Gastroesophageal sphincter (tissue), 4 donors: ENCODE data around the gene NFATC2IP. TPM values are rescaled to one million over a fixed set of nuclear protein-coding genes. Genes with fewer than 3 reads are reported as not detected.

Source experiments
- ATAC-seq: fragments of 150-250 bp; one replicate; pipeline ENCODE4 v1.9.1; 2016; ENCODE audit warnings: mild to moderate bottlenecking, moderate library complexity
- H3K27ac ChIP-seq, 4 donors: fragments of 200-600 bp; sonication (generic) in 3 of 4; 1 replicate in 3 of 4; 2 replicates in 1 of 4; pipeline ENCODE4 v1.5.1; 2016 to 2019
- H3K27me3 ChIP-seq: fragments of 200-600 bp; sonication (generic); one replicate; pipeline ENCODE4 v1.5.1; 2019
- H3K36me3 ChIP-seq, 2 donors: fragments of 200-600 bp; sonication (generic); one replicate each; pipeline ENCODE4 v1.5.1; 2019; ENCODE audit warnings: control low read depth in 1 of 2
- H3K4me1 ChIP-seq, 3 donors: fragments of 200-600 bp; sonication (generic); 1 replicate in 2 of 3; 2 replicates in 1 of 3; pipeline ENCODE4 v1.5.1; 2016 to 2019; ENCODE audit warnings: control low read depth in 2 of 3
- H3K4me3 ChIP-seq, 2 donors: fragments of 200-600 bp; sonication (generic); one replicate each; pipeline ENCODE4 v1.5.1; 2019; ENCODE audit warnings: mild to moderate bottlenecking in 1 of 2, moderate library complexity in 1 of 2
- H3K9me3 ChIP-seq, 3 donors: fragments of 200-600 bp; sonication (generic); one replicate each; pipeline ENCODE4 v1.5.1; 2017 to 2019; ENCODE audit warnings: control low read depth in 2 of 3
- EP300 ChIP-seq: sonication (generic); formaldehyde crosslinking; IDR thresholded peaks from one replicate; pipeline ENCODE4 v1.6.1; 2017; ENCODE audit warnings: antibody characterized with exemption, mild to moderate bottlenecking
- POLR2A ChIP-seq, 2 donors: fragments of 450-650 bp; IDR thresholded peaks; one replicate each; pipeline ENCODE4 v1.6.1; 2017; ENCODE audit warnings: antibody characterized with exemption in 2 of 2, mild to moderate bottlenecking in 2 of 2, moderate library complexity in 1 of 2
- POLR2AphosphoS5 ChIP-seq: sonication (generic); formaldehyde crosslinking; IDR thresholded peaks from one replicate; pipeline ENCODE4 v1.6.1; 2017; ENCODE audit warnings: antibody characterized with exemption
- WGBS, 2 donors: methylation state at CpG; one replicate each; pipeline ENCODE4 v1.1.5; 2018; ENCODE audit warnings: low coverage in 1 of 2; 5-methylcytosine and 5-hydroxymethylcytosine counted together
- total RNA-seq, 4 donors: library from RNA; depleted of rRNA; stranded (reverse); fragments of >200 nt; gene quantifications; one replicate each; pipeline ENCODE4 v1.1.0, GENCODE V29; 2016
- TF ChIP-seq, protein P1 (sequence below), 4 experiments: fragments of 200-600 bp in 2 of 4; fragments of 450-650 bp in 2 of 4; sonication (generic) in 1 of 4; IDR thresholded peaks; one replicate each; pipeline ENCODE4 v1.5.1; 2017 to 2019; ENCODE audit warnings: antibody characterized with exemption in 4 of 4, mild to moderate bottlenecking in 2 of 4, moderate library complexity in 2 of 4

Gene NFATC2IP
- total RNA-seq, 4 donors from 2014 or later: 13.9 to 28.0 (median 22.8) TPM

DNA sequence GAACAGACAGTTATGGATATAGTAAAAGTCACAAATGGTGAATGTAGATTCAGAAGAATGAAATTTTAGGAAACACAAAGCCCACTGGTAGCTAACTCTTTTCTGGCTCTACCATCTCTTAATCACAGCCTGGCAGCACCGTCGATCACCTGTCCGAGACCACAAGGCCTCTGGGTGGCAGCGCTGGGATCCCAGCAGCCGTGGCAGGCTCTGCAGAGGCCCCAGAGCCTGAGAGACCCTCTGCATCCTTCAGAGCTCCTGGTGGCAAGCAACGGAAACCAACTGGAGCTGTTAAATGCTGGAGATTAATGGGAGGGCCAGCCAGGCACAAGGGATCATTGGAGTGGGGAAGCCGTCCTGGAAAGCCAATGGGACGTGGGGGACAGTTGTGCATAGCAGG is 60.4 kb downstream of the NFATC2IP start:
- no peaks in the 10 kb centered on the region for H3K9me3 ChIP-seq
- WGBS, 2 donors: 29% methylated on average over 5 of the region's 8 CpGs; no CpG with 5 or more reads in 1 of the 2 donors
- no peak overlapping the region for H3K27ac ChIP-seq
- ATAC-seq: no peak
- H3K4me3 ChIP-seq: no peak overlapping the region
- no peaks in the 10 kb centered on the region for H3K4me1 ChIP-seq
- TF ChIP-seq, protein P1, sequence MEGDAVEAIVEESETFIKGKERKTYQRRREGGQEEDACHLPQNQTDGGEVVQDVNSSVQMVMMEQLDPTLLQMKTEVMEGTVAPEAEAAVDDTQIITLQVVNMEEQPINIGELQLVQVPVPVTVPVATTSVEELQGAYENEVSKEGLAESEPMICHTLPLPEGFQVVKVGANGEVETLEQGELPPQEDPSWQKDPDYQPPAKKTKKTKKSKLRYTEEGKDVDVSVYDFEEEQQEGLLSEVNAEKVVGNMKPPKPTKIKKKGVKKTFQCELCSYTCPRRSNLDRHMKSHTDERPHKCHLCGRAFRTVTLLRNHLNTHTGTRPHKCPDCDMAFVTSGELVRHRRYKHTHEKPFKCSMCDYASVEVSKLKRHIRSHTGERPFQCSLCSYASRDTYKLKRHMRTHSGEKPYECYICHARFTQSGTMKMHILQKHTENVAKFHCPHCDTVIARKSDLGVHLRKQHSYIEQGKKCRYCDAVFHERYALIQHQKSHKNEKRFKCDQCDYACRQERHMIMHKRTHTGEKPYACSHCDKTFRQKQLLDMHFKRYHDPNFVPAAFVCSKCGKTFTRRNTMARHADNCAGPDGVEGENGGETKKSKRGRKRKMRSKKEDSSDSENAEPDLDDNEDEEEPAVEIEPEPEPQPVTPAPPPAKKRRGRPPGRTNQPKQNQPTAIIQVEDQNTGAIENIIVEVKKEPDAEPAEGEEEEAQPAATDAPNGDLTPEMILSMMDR (IDR thresholded peaks at IDR 0.05): no peak
- TF ChIP-seq POLR2AphosphoS5 (no peak), EP300 (no peak), POLR2A (IDR thresholded peaks at IDR 0.05) (no peak)
- H3K27me3 ChIP-seq: peaks cover 8% of the 10 kb centered on the region
- no peaks in the 10 kb centered on the region for H3K36me3 ChIP-seq

GRCh38 chr16:29011851-29012250 is 61.1 kb downstream of the NFATC2IP start:
- WGBS, 2 donors: 70 to 85% methylated on average over 3 to 4 of the region's 4 CpGs
- ATAC-seq: no peak
- no peak overlapping the region for H3K4me3 ChIP-seq

GRCh38 chr16:29012913-29013553 is 62.3 kb downstream of the NFATC2IP start:
- no peak for ATAC-seq
- Histone ChIP-seq H3K4me3 (no peak overlapping the region), H3K36me3 (no peaks in the 10 kb centered on the region), H3K9me3 (no peaks in the 10 kb centered on the region), H3K4me1 (no peaks in the 10 kb centered on the region), H3K27me3 (peaks cover 5% of the 10 kb centered on the region), H3K27ac (no peak overlapping the region)
- TF ChIP-seq, protein P1 (IDR thresholded peaks at IDR 0.05): no peak
- TF ChIP-seq POLR2A (IDR thresholded peaks at IDR 0.05) (no peak), EP300 (no peak), POLR2AphosphoS5 (no peak)
- 50 to 53% methylated on average over 7 to 9 of the region's 9 CpGs for WGBS, 2 donors

More at GRCh38 chr16:29011851-29012250, 61.1 kb downstream of the NFATC2IP start:
- TF ChIP-seq, protein P1 (IDR thresholded peaks at IDR 0.05): no peak
- no peak for TF ChIP-seq POLR2A (IDR thresholded peaks at IDR 0.05)
- TF ChIP-seq POLR2AphosphoS5: no peak
- no peak for TF ChIP-seq EP300
- H3K9me3 ChIP-seq: no peaks in the 10 kb centered on the region
- H3K4me1 ChIP-seq: no peaks in the 10 kb centered on the region
- H3K36me3 ChIP-seq: no peaks in the 10 kb centered on the region
- H3K27me3 ChIP-seq: peaks cover 8% of the 10 kb centered on the region
- H3K27ac ChIP-seq: no peak overlapping the region

GRCh38 chr16:29014561-29015069 is 63.9 kb downstream of the NFATC2IP start:
- WGBS, 2 donors: 95% methylated on average over 3 of the region's 3 CpGs; no CpG with 5 or more reads in 1 of the 2 donors
- no peaks in the 10 kb centered on the region for H3K27me3 ChIP-seq
- no peaks in the 10 kb centered on the region for H3K36me3 ChIP-seq
- TF ChIP-seq EP300 (no peak), POLR2AphosphoS5 (no peak), POLR2A (IDR thresholded peaks at IDR 0.05) (no peak)
- TF ChIP-seq, protein P1 (IDR thresholded peaks at IDR 0.05): no peak
- no peak overlapping the region for H3K27ac ChIP-seq
- no peaks in the 10 kb centered on the region for H3K9me3 ChIP-seq
- ATAC-seq: no peak
- no peaks in the 10 kb centered on the region for H3K4me1 ChIP-seq
- no peak overlapping the region for H3K4me3 ChIP-seq

Other genes with a start within 250 kb of the NFATC2IP start
- gene EIF3C, start 239.5 kb upstream of the NFATC2IP start, total RNA-seq: 100 to 1,000 TPM in 3 of 4 donors, 10 to 100 TPM in 1; 95.7 to 301 (median 173) TPM
- gene NPIPB9, start 199.2 kb upstream of the NFATC2IP start, total RNA-seq: 1 to 10 TPM in 3 of 4 donors, under 1 TPM in 1; 0.35 to 8.2 (median 3.0) TPM
- gene ATXN2L, start 127.9 kb upstream of the NFATC2IP start, total RNA-seq: 10 to 100 TPM; 44.4 to 65.1 (median 56.9) TPM
- 10 to 100 TPM; 72.2 to 91.9 (median 85.3) TPM for gene TUFM, start 104.6 kb upstream of the NFATC2IP start, total RNA-seq
- 10 to 100 TPM; 23.6 to 51.0 (median 28.3) TPM for gene SH2B1, start 87.1 kb upstream of the NFATC2IP start, total RNA-seq
- under 1 TPM in 1 of 4 donors, not detected in 3; 0.31 TPM for gene ATP2A1, start 72.4 kb upstream of the NFATC2IP start, total RNA-seq
- gene RABEP2, start 25.7 kb upstream of the NFATC2IP start, total RNA-seq: 10 to 100 TPM; 18.9 to 30.2 (median 24.9) TPM
- gene CD19, start 19.0 kb upstream of the NFATC2IP start, total RNA-seq: not detected
- gene SPNS1, start 23.8 kb downstream of the NFATC2IP start, total RNA-seq: 10 to 100 TPM; 17.6 to 25.6 (median 20.2) TPM
- gene LAT, start 34.1 kb downstream of the NFATC2IP start, total RNA-seq: 10 to 100 TPM in 1 of 4 donors, 1 to 10 TPM in 3; 2.3 to 12.3 (median 5.4) TPM